ENCODE measurements around the gene KLHL14.
"Not testable (repeated sequence)": the region's sequence is repeated elsewhere in the genome, so short reads cannot be mapped to it uniquely, and the experiment has no call there.

Gene KLHL14

GRCh38 chr18:32711862-32712261 lies 61.0 kb downstream of the KLHL14 start:
- DNase-seq = no peak

- no peak for DNase-seq
Measured at GRCh38 chr18:32707586-32707985, 65.2 kb downstream of the KLHL14 start.

GRCh38 chr18:32707147-32707546 lies 65.7 kb downstream of the KLHL14 start:
- no peak for DNase-seq

GRCh38 chr18:32701313-32701712 lies 71.5 kb downstream of the KLHL14 start:
- DNase-seq = no peak

GRCh38 chr18:32698153-32698552 lies 74.7 kb downstream of the KLHL14 start:
- no peak for DNase-seq

- no peak for DNase-seq
Measured at GRCh38 chr18:32696376-32696775, 76.4 kb downstream of the KLHL14 start.

- DNase-seq = no peak
Measured at GRCh38 chr18:32695534-32695933, 77.3 kb downstream of the KLHL14 start.

- DNase-seq = no peak
Measured at GRCh38 chr18:32688821-32689220, 84.0 kb downstream of the KLHL14 start.

- DNase-seq = no peak
Measured at GRCh38 chr18:32684940-32685339, 87.9 kb downstream of the KLHL14 start.

- no peak for DNase-seq
Measured at GRCh38 chr18:32684096-32684495, 88.7 kb downstream of the KLHL14 start.

- no peak for DNase-seq
Measured at GRCh38 chr18:32683044-32683443, 89.8 kb downstream of the KLHL14 start.

- DNase-seq = no peak
Measured at GRCh38 chr18:32677578-32677977, 95.2 kb downstream of the KLHL14 start.

GRCh38 chr18:32674491-32674890 lies 98.3 kb downstream of the KLHL14 start:
- DNase-seq = no peak

GRCh38 chr18:32672398-32672797 lies 100.4 kb downstream of the KLHL14 start:
- no peak for DNase-seq

GRCh38 chr18:32670727-32671126 lies 102.1 kb downstream of the KLHL14 start:
- no peak for DNase-seq

- no peak for DNase-seq
Measured at GRCh38 chr18:32669549-32670165, 103.2 kb downstream of the KLHL14 start.

GRCh38 chr18:32668956-32669355 lies 103.9 kb downstream of the KLHL14 start:
- DNase-seq = no peak

GRCh38 chr18:32661486-32662299 lies 111.1 kb downstream of the KLHL14 start:
- DNase-seq = no peak

- DNase-seq = not testable (repeated sequence)
Measured at GRCh38 chr18:32654507-32654906, 118.3 kb downstream of the KLHL14 start.

GRCh38 chr18:32637659-32638058 lies 135.2 kb downstream of the KLHL14 start:
- DNase-seq = not testable (repeated sequence)

GRCh38 chr18:32637226-32637625 lies 135.6 kb downstream of the KLHL14 start:
- no peak for DNase-seq

- no peak for DNase-seq
Measured at GRCh38 chr18:32634876-32635431, 137.9 kb downstream of the KLHL14 start.

GRCh38 chr18:32629981-32630700 lies 142.7 kb downstream of the KLHL14 start:
- no peak for DNase-seq

GRCh38 chr18:32629292-32629691 lies 143.5 kb downstream of the KLHL14 start:
- DNase-seq = no peak
